DMS153 (cell line): ENCODE measurements around the gene HIRA.

Experiments used
- DNase-seq: peaks from one replicate; lab custom pipeline; 2025; lab: John Stamatoyannopoulos, UW

HIRA gene

GRCh38 chr22:19431649-19432132, at the start of gene HIRA:
HIRA (minus strand) TSS chr22:19431733; CDS start chr22:19431476, 257 bp downstream.
- DNase-seq = peak; percentile 31

- DNase-seq = no peak
These were observed 49.3 kb upstream of the HIRA start for GRCh38 chr22:19480789-19481188.

- no peak for DNase-seq
These were observed 48.6 kb upstream of the HIRA start for GRCh38 chr22:19480173-19480568.

- peak; percentile 96 for DNase-seq
These were observed 48.0 kb upstream of the HIRA start, which contains the start of gene CDC45 for GRCh38 chr22:19479355-19480172. CDC45 (plus strand) TSS chr22:19479920; CDS start chr22:19479969, 49 bp downstream.

- peak; percentile 70 for DNase-seq
These were observed 47.4 kb upstream of the HIRA start, which contains the start of gene UFD1 for GRCh38 chr22:19478901-19479354. UFD1 (minus strand) TSS chr22:19479193; CDS start chr22:19479085, 108 bp downstream.

GRCh38 chr22:19478045-19478900, 46.7 kb upstream of the HIRA start:
- DNase-seq = no peak

- no peak for DNase-seq
These were observed 46.0 kb upstream of the HIRA start for GRCh38 chr22:19477321-19478044.

- DNase-seq = no peak
These were observed 44.5 kb upstream of the HIRA start for GRCh38 chr22:19476023-19476422.

- DNase-seq = no peak
These were observed 42.0 kb upstream of the HIRA start for GRCh38 chr22:19473578-19473977.

- no peak for DNase-seq
These were observed 40.7 kb upstream of the HIRA start for GRCh38 chr22:19472233-19472632.

GRCh38 chr22:19471572-19471971, 40.0 kb upstream of the HIRA start:
- no peak for DNase-seq

- no peak for DNase-seq
These were observed 38.5 kb upstream of the HIRA start for GRCh38 chr22:19470010-19470409.

GRCh38 chr22:19469421-19469820, 37.9 kb upstream of the HIRA start:
- DNase-seq = no peak

- DNase-seq = no peak
These were observed 36.4 kb upstream of the HIRA start for GRCh38 chr22:19467912-19468311.

GRCh38 chr22:19466848-19467752, 35.6 kb upstream of the HIRA start:
- no peak for DNase-seq

- no peak for DNase-seq
These were observed 34.7 kb upstream of the HIRA start for GRCh38 chr22:19466126-19466716.

- no peak for DNase-seq
These were observed 33.4 kb upstream of the HIRA start for GRCh38 chr22:19464975-19465374.

GRCh38 chr22:19464546-19464945, 33.0 kb upstream of the HIRA start:
- no peak for DNase-seq

- no peak for DNase-seq
These were observed 32.2 kb upstream of the HIRA start for GRCh38 chr22:19463491-19464469.
